ENCODE results near the gene DNHD1. TPM values are rescaled to one million over a fixed set of nuclear protein-coding genes. Genes with fewer than 3 reads are reported as not detected.

DNHD1 gene
- total RNA-seq, 1 experiment from 2014 or later = 13.9 TPM

DNA sequence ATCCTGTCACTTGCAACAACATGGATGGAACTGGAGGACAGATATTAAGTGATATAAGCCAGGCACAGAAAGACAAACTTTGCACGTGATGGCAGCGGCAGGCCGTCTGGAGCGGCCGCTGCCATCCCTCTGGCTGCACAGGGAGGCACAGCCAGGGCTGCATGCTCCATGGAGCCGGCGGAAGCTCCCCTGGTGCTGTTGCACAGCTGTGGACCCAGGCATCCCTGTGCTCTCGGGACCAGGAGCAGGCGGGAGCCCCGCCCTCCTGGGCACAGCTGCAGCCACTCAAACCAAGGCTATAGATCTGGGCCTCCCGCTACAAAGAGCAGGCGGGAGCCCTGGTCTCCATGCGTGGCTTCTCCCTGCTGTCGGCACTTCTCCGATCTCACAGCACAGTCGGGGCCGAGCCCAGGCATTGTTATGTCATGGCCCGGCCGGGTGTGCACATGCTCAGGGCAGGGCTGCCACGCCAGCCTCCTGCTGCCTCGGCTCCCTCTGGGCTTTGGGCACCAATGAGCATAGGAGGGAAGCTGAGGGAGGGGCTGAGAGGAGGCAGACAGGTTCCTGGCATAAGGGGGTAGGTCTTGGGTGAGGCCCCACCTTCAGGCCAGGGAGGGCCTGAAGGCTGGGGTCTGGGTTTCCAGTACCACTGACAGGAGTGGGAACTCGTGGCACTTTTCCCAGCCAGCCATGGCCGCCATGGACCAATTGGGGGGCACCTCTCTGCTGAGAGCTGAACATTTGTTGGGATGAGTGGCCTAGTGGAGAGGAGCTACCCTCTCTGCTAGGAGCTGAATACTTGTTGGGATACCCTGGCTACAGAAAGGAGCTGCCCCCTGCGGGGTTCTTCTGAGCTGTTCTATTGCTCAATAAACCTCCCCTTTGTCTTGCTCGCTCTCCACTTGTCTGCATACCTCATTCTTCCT is 89.6 kb downstream of the DNHD1 start:
- no peaks in the 10 kb centered on the region for H3F3A ChIP-seq (ENCODE audit: insufficient read depth, low read depth)
- no TSS peak for BruUV-seq (replicated peaks)
- no peaks in the 10 kb centered on the region for H3K36me3 ChIP-seq (ENCODE audit: low read depth)
- no peak for TF ChIP-seq EZH2 (IDR thresholded peaks at IDR 0.05; ENCODE audit: low read depth)
- TF ChIP-seq, protein P1, sequence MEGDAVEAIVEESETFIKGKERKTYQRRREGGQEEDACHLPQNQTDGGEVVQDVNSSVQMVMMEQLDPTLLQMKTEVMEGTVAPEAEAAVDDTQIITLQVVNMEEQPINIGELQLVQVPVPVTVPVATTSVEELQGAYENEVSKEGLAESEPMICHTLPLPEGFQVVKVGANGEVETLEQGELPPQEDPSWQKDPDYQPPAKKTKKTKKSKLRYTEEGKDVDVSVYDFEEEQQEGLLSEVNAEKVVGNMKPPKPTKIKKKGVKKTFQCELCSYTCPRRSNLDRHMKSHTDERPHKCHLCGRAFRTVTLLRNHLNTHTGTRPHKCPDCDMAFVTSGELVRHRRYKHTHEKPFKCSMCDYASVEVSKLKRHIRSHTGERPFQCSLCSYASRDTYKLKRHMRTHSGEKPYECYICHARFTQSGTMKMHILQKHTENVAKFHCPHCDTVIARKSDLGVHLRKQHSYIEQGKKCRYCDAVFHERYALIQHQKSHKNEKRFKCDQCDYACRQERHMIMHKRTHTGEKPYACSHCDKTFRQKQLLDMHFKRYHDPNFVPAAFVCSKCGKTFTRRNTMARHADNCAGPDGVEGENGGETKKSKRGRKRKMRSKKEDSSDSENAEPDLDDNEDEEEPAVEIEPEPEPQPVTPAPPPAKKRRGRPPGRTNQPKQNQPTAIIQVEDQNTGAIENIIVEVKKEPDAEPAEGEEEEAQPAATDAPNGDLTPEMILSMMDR (conservative IDR thresholded peaks at IDR 0.05) = no peak
- CTCF ChIA-PET = no interaction called here
- H3K79me2 ChIP-seq (ENCODE audit: low read depth) = no peaks in the 10 kb centered on the region
- no peak overlapping the region for H3K4me2 ChIP-seq
- H3K27me3 ChIP-seq (ENCODE audit: insufficient read depth, low read depth) = no peaks in the 10 kb centered on the region
- no peaks in the 10 kb centered on the region for H3K4me1 ChIP-seq (replicated peaks; ENCODE audit: insufficient read depth)
- POLR2A ChIA-PET (ENCODE audit: unreplicated experiment) = no interaction called here
- DNase-seq = no peak
- no peaks in the 10 kb centered on the region for H4K20me1 ChIP-seq (ENCODE audit: insufficient read depth)
- intact Hi-C loops (cut with micrococcal nuclease; ENCODE audit: unreplicated experiment) = no loop called here
- H3K9me2 ChIP-seq (ENCODE audit: insufficient read depth) = no peaks in the 10 kb centered on the region
- H3K4me3 ChIP-seq = no peak overlapping the region
- no peak overlapping the region for H2AFZ ChIP-seq
- no peaks in the 10 kb centered on the region; the same call in 1 of the 2 replicates for H3K9me3 ChIP-seq (ENCODE audit: insufficient read depth, low read depth)
- H3K27ac ChIP-seq = no peak overlapping the region

DNA sequence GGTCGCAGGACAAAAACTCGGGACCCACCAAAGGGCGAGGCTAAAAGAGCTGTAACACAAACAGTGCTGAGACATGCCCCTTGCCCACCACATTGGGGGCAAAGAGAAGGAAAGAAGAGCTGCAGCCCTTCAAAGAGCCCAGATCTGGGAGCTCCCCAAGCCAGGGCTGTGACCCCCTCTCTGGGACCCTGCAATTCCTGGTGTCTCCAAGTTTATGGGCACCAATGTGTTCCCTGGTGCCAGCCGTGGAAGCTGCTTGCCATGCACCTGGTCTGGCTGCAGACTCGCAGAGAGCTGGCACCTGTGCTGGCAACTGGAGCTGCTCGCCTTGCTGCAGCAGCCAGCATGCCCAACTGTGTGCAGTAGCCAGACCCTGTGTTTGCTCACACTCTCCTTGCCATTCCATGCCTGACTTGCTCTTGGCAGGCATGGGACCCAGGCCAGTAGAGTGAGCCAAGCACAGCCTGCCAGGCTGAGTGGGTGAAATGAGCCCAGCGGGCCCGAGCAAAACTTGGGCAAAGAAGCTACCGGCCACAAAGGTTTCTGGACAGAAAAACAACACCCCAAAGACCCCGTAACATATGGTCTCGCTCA is 90.4 kb downstream of the DNHD1 start:
- no peaks in the 10 kb centered on the region for H3K27me3 ChIP-seq (ENCODE audit: insufficient read depth, low read depth)
- no peaks in the 10 kb centered on the region for H3K79me2 ChIP-seq (ENCODE audit: low read depth)
- no peaks in the 10 kb centered on the region; the same call in 1 of the 2 replicates for H3K9me3 ChIP-seq (ENCODE audit: insufficient read depth, low read depth)
- H3K4me1 ChIP-seq (replicated peaks; ENCODE audit: insufficient read depth) = no peaks in the 10 kb centered on the region
- H4K20me1 ChIP-seq (ENCODE audit: insufficient read depth) = no peaks in the 10 kb centered on the region
- no peak overlapping the region for H3K27ac ChIP-seq
- TF ChIP-seq, protein P1 (conservative IDR thresholded peaks at IDR 0.05) = no peak
- no peak for TF ChIP-seq EZH2 (IDR thresholded peaks at IDR 0.05; ENCODE audit: low read depth)
- H3K4me2 ChIP-seq = no peak overlapping the region
- no peaks in the 10 kb centered on the region for H3K9me2 ChIP-seq (ENCODE audit: insufficient read depth)
- intact Hi-C loops (cut with micrococcal nuclease; ENCODE audit: unreplicated experiment) = no loop called here
- ChIA-PET POLR2A (ENCODE audit: unreplicated experiment) (no interaction called here), CTCF (no interaction called here)
- no peak overlapping the region for H3K4me3 ChIP-seq
- no peaks in the 10 kb centered on the region for H3F3A ChIP-seq (ENCODE audit: insufficient read depth, low read depth)
- H3K36me3 ChIP-seq (ENCODE audit: low read depth) = no peaks in the 10 kb centered on the region
- no TSS peak for BruUV-seq (replicated peaks)
- DNase-seq = no peak
- no peak overlapping the region for H2AFZ ChIP-seq

DNA sequence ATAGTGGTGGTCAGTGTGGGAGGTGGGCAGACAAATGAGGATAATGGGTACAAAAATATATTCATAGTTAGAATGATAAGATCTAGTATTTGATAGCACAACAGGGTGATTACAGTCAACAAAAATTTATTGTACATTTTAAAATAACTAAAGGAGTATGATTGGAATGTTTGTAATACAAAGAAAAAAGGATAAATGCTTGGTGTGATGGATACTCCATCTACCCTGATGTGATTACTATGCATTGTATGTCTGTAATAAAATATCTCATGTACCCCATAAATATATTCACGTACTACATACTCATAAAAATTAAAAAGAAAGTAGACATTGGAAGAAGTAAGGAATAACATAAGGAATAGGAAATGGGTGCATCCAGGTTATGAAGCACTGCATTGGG is 90.9 kb downstream of the DNHD1 start:
- TF ChIP-seq EZH2 (IDR thresholded peaks at IDR 0.05; ENCODE audit: low read depth) = no peak
- TF ChIP-seq, protein P1 (conservative IDR thresholded peaks at IDR 0.05) = no peak
- CTCF ChIA-PET = no interaction called here
- Histone ChIP-seq H2AFZ (no peak overlapping the region), H3K36me3 (ENCODE audit: low read depth) (no peaks in the 10 kb centered on the region), H3K4me2 (no peak overlapping the region), H3K79me2 (ENCODE audit: low read depth) (no peaks in the 10 kb centered on the region), H3K9me2 (ENCODE audit: insufficient read depth) (no peaks in the 10 kb centered on the region), H3K4me1 (replicated peaks; ENCODE audit: insufficient read depth) (no peaks in the 10 kb centered on the region), H3K4me3 (no peak overlapping the region), H3K27me3 (ENCODE audit: insufficient read depth, low read depth) (no peaks in the 10 kb centered on the region), H3F3A (ENCODE audit: insufficient read depth, low read depth) (no peaks in the 10 kb centered on the region), H3K9me3 (ENCODE audit: insufficient read depth, low read depth) (no peaks in the 10 kb centered on the region; the same call in 1 of the 2 replicates), H3K27ac (no peak overlapping the region), H4K20me1 (ENCODE audit: insufficient read depth) (no peaks in the 10 kb centered on the region)
- BruUV-seq (replicated peaks) = no TSS peak
- DNase-seq = no peak
- POLR2A ChIA-PET (ENCODE audit: unreplicated experiment) = no interaction called here
- intact Hi-C loops (cut with micrococcal nuclease; ENCODE audit: unreplicated experiment) = no loop called here

Data from PC-9 (cell line).